ENCODE data around the gene ARHGEF16.
A peak's percentile ranks its signal among the peaks of the same experiment; 100 is the strongest.

The ARHGEF16 gene

DNA sequence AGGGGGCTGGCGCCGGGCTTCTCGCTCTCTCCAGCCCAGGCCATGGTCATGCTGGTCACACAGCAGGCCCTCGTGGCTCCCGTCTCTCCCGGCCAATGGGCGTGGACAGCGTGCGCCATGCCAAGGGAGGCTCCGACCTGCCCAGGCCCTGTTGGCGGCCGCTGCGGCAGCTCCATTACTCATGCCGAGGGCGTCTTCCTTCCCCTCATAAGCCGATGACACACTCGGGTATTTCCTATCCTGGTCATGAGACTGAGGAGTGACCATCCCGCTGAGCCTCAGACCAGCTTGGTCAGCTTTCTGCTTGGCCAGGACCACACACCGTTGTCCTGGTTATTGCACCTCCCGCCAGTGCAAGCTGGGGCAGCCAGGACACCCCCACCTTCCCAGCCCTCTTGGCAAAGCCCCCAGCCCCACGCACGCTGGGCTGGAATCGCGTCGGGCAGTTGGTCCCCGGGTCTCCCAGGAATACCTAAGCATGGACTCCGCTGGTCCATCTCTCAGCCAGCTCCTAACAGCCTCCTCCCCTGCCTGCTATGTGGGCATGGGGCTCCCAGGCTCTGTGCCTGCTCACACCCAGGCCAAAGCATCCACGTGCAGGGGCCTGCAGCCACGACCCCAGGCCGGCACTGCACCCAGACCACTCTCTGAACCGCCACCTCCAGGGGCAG is 49.8 kb downstream of the ARHGEF16 start:
- ChIA-PET CTCF (interaction anchor here (0.7 to 2.1 kb wide), 8 partner anchors 13 to 117 kb away, joined by 3 to 10 read pairs (median 5); no protein-coding TSS in a partner anchor), POLR2A (interaction anchor here (1.5 kb wide), 1 partner anchor 39 kb away, joined by 8 read pairs; no protein-coding TSS in a partner anchor)
- H3K4me3 ChIP-seq (ENCODE audit: low read depth, low read length), result no peak overlapping the region
- peak; percentile 36 for DNase-seq (ENCODE audit: low read depth, low spot score)
- TF ChIP-seq, protein P1, sequence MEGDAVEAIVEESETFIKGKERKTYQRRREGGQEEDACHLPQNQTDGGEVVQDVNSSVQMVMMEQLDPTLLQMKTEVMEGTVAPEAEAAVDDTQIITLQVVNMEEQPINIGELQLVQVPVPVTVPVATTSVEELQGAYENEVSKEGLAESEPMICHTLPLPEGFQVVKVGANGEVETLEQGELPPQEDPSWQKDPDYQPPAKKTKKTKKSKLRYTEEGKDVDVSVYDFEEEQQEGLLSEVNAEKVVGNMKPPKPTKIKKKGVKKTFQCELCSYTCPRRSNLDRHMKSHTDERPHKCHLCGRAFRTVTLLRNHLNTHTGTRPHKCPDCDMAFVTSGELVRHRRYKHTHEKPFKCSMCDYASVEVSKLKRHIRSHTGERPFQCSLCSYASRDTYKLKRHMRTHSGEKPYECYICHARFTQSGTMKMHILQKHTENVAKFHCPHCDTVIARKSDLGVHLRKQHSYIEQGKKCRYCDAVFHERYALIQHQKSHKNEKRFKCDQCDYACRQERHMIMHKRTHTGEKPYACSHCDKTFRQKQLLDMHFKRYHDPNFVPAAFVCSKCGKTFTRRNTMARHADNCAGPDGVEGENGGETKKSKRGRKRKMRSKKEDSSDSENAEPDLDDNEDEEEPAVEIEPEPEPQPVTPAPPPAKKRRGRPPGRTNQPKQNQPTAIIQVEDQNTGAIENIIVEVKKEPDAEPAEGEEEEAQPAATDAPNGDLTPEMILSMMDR (IDR thresholded peaks at IDR 0.05; ENCODE audit: insufficient read depth, low read length, missing control alignments), result no peak

DNA sequence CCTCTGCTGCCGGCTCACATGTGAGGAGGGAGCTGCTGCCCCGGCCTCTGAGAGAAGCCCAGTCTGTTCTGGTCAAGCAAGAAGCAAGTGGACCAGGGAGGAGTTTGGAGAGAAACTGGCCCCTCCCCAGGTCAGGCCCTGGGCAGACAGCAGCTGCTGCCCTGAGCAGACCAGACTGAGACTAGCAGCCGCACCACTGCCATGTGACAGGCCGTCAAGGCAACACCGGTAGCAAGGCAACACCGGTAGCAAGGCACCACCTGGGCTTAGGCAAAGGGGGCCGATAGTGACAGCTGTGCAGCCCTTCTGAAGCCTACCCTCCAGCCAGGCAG is 50.3 kb downstream of the ARHGEF16 start:
- ChIA-PET CTCF (interaction anchor here (1.0 to 2.1 kb wide), 6 partner anchors 14 to 116 kb away, joined by 3 to 10 read pairs (median 4); no protein-coding TSS in a partner anchor), POLR2A (interaction anchor here (1.5 kb wide), 1 partner anchor 38 kb away, joined by 8 read pairs; no protein-coding TSS in a partner anchor)
- no peak for DNase-seq (ENCODE audit: low read depth, low spot score)
- TF ChIP-seq, protein P1 (IDR thresholded peaks at IDR 0.05; ENCODE audit: insufficient read depth, low read length, missing control alignments), result no peak
- H3K4me3 ChIP-seq (ENCODE audit: low read depth, low read length), result no peak overlapping the region

- no peak for DNase-seq (ENCODE audit: low read depth, low spot score)
- ChIA-PET POLR2A (interaction anchor here (1.5 kb wide), 1 partner anchor 38 kb away, joined by 8 read pairs; no protein-coding TSS in a partner anchor), CTCF (interaction anchor here (1.3 to 2.1 kb wide), 3 partner anchors 13 to 114 kb away, joined by 3 to 10 read pairs (median 8); no protein-coding TSS in a partner anchor)
- H3K4me3 ChIP-seq (ENCODE audit: low read depth, low read length), result no peak overlapping the region
- TF ChIP-seq, protein P1 (IDR thresholded peaks at IDR 0.05; ENCODE audit: insufficient read depth, low read length, missing control alignments), result no peak
These were observed 50.7 kb downstream of the ARHGEF16 start for GRCh38 chr1:3505161-3505560.

GRCh38 chr1:3506041-3506440 is 51.6 kb downstream of the ARHGEF16 start:
- H3K4me3 ChIP-seq (ENCODE audit: low read depth, low read length), result no peak overlapping the region
- TF ChIP-seq, protein P1 (IDR thresholded peaks at IDR 0.05; ENCODE audit: insufficient read depth, low read length, missing control alignments), result no peak
- ChIA-PET CTCF (interaction anchor here (1.3 to 1.7 kb wide), 4 partner anchors 12 to 113 kb away, joined by 3 to 6 read pairs (median 4); no protein-coding TSS in a partner anchor), POLR2A (no interaction called here)
- DNase-seq (ENCODE audit: low read depth, low spot score), result no peak

- no peak overlapping the region for H3K4me3 ChIP-seq (ENCODE audit: low read depth, low read length)
- CTCF ChIA-PET, result interaction anchor here (0.9 to 2.0 kb wide), 7 partner anchors 12 to 117 kb away, joined by 3 to 8 read pairs (median 4); no protein-coding TSS in a partner anchor
- TF ChIP-seq, protein P1 (IDR thresholded peaks at IDR 0.05; ENCODE audit: insufficient read depth, low read length, missing control alignments), result no peak
- POLR2A ChIA-PET, result no interaction called here
- DNase-seq (ENCODE audit: low read depth, low spot score), result no peak
These were observed 52.5 kb downstream of the ARHGEF16 start for GRCh38 chr1:3506943-3507342.

GRCh38 chr1:3507636-3508275 is 53.3 kb downstream of the ARHGEF16 start:
- DNase-seq (ENCODE audit: low read depth, low spot score), result no peak
- CTCF ChIA-PET, result interaction anchor here (0.9 to 2.0 kb wide), 6 partner anchors 11 to 116 kb away, joined by 3 to 8 read pairs (median 4); no protein-coding TSS in a partner anchor
- H3K4me3 ChIP-seq (ENCODE audit: low read depth, low read length), result no peak overlapping the region
- POLR2A ChIA-PET, result no interaction called here
- TF ChIP-seq, protein P1 (IDR thresholded peaks at IDR 0.05; ENCODE audit: insufficient read depth, low read length, missing control alignments), result no peak
